ENCODE measurements around the gene DHCR7.

DNA sequence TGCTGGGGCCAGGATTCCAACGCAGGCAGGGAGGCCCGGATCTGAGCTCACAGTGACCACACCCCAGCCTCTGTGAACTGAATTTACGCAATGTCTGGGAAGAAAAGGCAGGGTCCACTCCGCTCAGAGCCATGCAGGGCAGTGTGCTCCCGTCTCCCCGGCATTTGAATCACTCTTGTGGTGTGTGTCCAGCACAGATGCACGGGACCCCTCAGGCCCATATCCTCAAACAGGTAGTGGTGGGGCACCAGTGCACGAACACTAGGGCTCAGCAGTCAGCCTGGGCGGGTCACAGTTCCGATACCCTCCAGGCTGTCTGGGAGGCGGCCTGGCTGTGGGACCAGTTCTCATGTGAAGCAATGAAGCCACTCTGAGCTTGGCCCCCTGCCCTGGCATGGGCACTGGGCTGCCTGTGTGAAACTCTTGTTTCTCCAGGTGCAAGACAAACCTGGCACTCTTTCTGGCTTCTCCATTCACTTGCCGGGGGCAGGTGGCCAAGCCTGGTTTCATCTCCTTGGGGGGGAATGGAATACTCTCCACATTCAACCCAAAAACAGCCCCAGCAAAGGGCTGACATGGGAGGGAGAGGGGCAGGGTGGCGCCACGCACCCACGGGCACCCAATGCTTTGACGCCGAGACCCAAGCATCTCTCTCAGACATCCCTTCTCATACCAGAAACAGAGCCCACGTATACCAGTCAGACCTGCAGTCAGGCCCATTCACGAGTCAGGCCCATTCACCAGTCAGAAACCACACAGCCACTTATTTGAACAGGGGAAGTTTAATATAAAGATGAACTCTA, 14.3 kb downstream of the DHCR7 start:
- TF ChIP-seq, protein P1, sequence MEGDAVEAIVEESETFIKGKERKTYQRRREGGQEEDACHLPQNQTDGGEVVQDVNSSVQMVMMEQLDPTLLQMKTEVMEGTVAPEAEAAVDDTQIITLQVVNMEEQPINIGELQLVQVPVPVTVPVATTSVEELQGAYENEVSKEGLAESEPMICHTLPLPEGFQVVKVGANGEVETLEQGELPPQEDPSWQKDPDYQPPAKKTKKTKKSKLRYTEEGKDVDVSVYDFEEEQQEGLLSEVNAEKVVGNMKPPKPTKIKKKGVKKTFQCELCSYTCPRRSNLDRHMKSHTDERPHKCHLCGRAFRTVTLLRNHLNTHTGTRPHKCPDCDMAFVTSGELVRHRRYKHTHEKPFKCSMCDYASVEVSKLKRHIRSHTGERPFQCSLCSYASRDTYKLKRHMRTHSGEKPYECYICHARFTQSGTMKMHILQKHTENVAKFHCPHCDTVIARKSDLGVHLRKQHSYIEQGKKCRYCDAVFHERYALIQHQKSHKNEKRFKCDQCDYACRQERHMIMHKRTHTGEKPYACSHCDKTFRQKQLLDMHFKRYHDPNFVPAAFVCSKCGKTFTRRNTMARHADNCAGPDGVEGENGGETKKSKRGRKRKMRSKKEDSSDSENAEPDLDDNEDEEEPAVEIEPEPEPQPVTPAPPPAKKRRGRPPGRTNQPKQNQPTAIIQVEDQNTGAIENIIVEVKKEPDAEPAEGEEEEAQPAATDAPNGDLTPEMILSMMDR (IDR thresholded peaks at IDR 0.05; ENCODE audit: low read depth, low read length, poor library complexity, severe bottlenecking): no peak
- no peak for TF ChIP-seq EZH2phosphoT487 (IDR thresholded peaks at IDR 0.05; ENCODE audit: borderline replicate concordance, low read length)
